Colonic mucosa (tissue), 4 donors: ENCODE measurements around the gene DPF3. TPM values are rescaled to one million over a fixed set of nuclear protein-coding genes. Genes with fewer than 3 reads are reported as not detected.

ENCODE experiments used
- DNase-seq: peaks from one replicate; pipeline ENCODE4 v3.0.0-alpha.2; 2020
- H3K27ac ChIP-seq: fragments of 200-600 bp; one replicate; pipeline ENCODE4 v1.8.0; 2021
- H3K27me3 ChIP-seq: fragments of 200-600 bp; one replicate; pipeline ENCODE4 v1.8.0; 2021
- H3K36me3 ChIP-seq: fragments of 200-600 bp; one replicate; pipeline ENCODE4 v1.8.0; 2021
- H3K4me1 ChIP-seq: fragments of 200-600 bp; one replicate; pipeline ENCODE4 v1.8.0; 2021; ENCODE audit warnings: mild to moderate bottlenecking
- H3K4me3 ChIP-seq: fragments of 200-600 bp; one replicate; pipeline ENCODE4 v1.8.0; 2021
- H3K9ac ChIP-seq, 2 donors: one replicate each; pipeline ENCODE4 v1.7.0; 2013; ENCODE audit warnings: control low read depth in 2 of 2, low read depth in 2 of 2, low read length in 2 of 2
- H3K9me3 ChIP-seq: fragments of 200-600 bp; one replicate; pipeline ENCODE4 v1.8.0; 2021
- CTCF ChIP-seq: fragments of 200-600 bp; IDR thresholded peaks from one replicate; pipeline ENCODE4 v1.8.0; 2022; ENCODE audit warnings: antibody characterized with exemption, mild to moderate bottlenecking
- intact Hi-C: fragments of 100-400 bp; cut with DNase I; formaldehyde crosslinking; loops from one replicate; pipeline ENCODE4 v1.14.1; 2022
- total RNA-seq, 2 donors: library from RNA; stranded (reverse); fragmentation: NEBNext Ultra II Directional in 1 of 2; extraction: Animal tissue kit (Norgen Biotek cat#: 25700) in 1 of 2; gene quantifications; one replicate each; pipeline ENCODE4 v1.2.1, GENCODE V29; 2021
- donor health status: healthy.
- donor health status: DM: no; HTN: no; CAD: no.
- donor health status: DM: no; HTN: no; CAD: no.

Gene DPF3
- total RNA-seq, 2 donors from 2014 or later: 6.7 to 14.0 TPM

GRCh38 chr14:72904840-72905561 lies 11.1 kb upstream of the DPF3 start:
- peak; percentile 88 for TF ChIP-seq CTCF
- intact Hi-C loops: loop anchor here (2.0 kb wide), 1 partner anchor 388 kb away; no protein-coding TSS in a partner anchor

DNA sequence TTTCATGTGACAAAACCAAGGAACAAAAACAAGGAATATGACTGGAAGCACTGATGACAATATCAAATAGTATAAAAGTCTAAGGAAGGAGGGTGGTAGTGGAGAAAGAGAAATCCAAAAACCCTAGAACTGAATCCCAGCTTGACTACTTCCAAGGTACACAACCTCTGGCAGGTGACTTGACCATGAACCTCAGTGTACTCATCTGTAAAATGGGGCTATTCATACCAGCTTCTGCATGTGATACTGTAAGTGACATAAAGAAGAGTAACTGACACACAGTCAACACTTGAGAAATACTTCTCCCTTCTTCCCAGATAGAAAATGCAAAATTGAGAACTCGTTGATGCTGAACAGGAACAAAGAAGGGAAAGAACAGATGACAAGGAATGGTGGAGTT lies 10.3 kb upstream of the DPF3 start:
- no peaks in the 10 kb centered on the region for H3K9me3 ChIP-seq
- no peaks in the 10 kb centered on the region for H3K4me1 ChIP-seq
- no peaks in the 10 kb centered on the region for H3K36me3 ChIP-seq
- no peak overlapping the region for H3K4me3 ChIP-seq
- intact Hi-C loops: loop anchor here (2.0 kb wide), 1 partner anchor 387 kb away; no protein-coding TSS in a partner anchor
- DNase-seq: no peak
- TF ChIP-seq CTCF: no peak
- H3K9ac ChIP-seq: no peak overlapping the region
- H3K27ac ChIP-seq: no peak overlapping the region
- H3K27me3 ChIP-seq: no peaks in the 10 kb centered on the region

More at GRCh38 chr14:72904840-72905561, 11.1 kb upstream of the DPF3 start:
- H3K27ac ChIP-seq: no peak overlapping the region
- H3K27me3 ChIP-seq: no peaks in the 10 kb centered on the region
- DNase-seq: peak; percentile 69
- no peak overlapping the region for H3K4me3 ChIP-seq
- H3K4me1 ChIP-seq: no peaks in the 10 kb centered on the region
- H3K36me3 ChIP-seq: no peaks in the 10 kb centered on the region
- H3K9me3 ChIP-seq: no peaks in the 10 kb centered on the region
- H3K9ac ChIP-seq: no peak overlapping the region

GRCh38 chr14:72903716-72904115 lies 9.8 kb upstream of the DPF3 start:
- Histone ChIP-seq H3K9ac (no peak overlapping the region), H3K27me3 (no peaks in the 10 kb centered on the region), H3K27ac (no peak overlapping the region), H3K4me3 (no peak overlapping the region), H3K4me1 (no peaks in the 10 kb centered on the region), H3K36me3 (no peaks in the 10 kb centered on the region), H3K9me3 (no peaks in the 10 kb centered on the region)
- intact Hi-C loops: loop anchor here (2.0 kb wide), 1 partner anchor 387 kb away; no protein-coding TSS in a partner anchor
- no peak for TF ChIP-seq CTCF
- no peak for DNase-seq

DNA sequence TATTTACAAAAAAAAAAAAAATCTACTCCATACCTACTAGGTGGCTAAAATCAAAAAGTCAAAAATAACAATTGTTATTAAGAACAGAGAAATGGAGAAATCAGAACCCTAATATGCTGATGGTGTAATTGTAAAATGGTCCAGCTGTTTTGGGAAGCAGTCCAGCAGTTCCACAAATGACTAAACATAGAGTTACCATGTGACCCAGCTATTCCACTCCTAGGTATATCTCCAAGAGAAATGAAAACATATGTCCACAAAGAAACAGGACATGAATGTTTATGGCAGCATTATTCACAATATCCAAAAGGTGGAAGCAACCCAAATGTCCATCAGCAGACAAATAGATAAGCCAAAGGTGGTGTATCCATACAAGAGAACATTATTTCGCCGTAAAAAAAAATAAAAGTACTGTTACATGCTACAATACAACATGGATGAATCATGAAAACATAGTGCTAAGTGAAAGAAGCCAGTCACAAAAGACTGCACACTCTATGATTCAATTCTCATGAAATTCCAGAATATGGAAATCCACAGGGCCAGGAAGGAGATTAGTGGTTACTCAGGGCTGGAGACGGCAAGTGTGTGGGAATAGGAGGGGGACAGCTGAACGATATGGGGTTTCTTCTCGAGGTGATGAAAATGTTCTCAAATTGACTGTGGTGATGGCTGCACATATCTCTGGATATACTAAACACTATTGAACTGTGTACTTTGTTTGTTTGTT lies 9.1 kb upstream of the DPF3 start:
- H3K27ac ChIP-seq: no peak overlapping the region
- no peak for DNase-seq
- no peak overlapping the region for H3K4me3 ChIP-seq
- intact Hi-C loops: no loop called here
- no peak for TF ChIP-seq CTCF
- H3K9ac ChIP-seq: no peak overlapping the region
- no peaks in the 10 kb centered on the region for H3K27me3 ChIP-seq
- no peaks in the 10 kb centered on the region for H3K36me3 ChIP-seq
- no peaks in the 10 kb centered on the region for H3K9me3 ChIP-seq
- H3K4me1 ChIP-seq: no peaks in the 10 kb centered on the region

- no peak for DNase-seq
- H3K9ac ChIP-seq: no peak overlapping the region
- no peaks in the 10 kb centered on the region for H3K27me3 ChIP-seq
- no peak for TF ChIP-seq CTCF
- no peaks in the 10 kb centered on the region for H3K36me3 ChIP-seq
- intact Hi-C loops: no loop called here
- no peaks in the 10 kb centered on the region for H3K9me3 ChIP-seq
- H3K4me3 ChIP-seq: no peak overlapping the region
- H3K4me1 ChIP-seq: no peaks in the 10 kb centered on the region
- no peak overlapping the region for H3K27ac ChIP-seq
Measured at GRCh38 chr14:72901361-72901760, 7.5 kb upstream of the DPF3 start.
